Measurements from ENCODE around the gene FAAP20.

FAAP20 gene

DNA sequence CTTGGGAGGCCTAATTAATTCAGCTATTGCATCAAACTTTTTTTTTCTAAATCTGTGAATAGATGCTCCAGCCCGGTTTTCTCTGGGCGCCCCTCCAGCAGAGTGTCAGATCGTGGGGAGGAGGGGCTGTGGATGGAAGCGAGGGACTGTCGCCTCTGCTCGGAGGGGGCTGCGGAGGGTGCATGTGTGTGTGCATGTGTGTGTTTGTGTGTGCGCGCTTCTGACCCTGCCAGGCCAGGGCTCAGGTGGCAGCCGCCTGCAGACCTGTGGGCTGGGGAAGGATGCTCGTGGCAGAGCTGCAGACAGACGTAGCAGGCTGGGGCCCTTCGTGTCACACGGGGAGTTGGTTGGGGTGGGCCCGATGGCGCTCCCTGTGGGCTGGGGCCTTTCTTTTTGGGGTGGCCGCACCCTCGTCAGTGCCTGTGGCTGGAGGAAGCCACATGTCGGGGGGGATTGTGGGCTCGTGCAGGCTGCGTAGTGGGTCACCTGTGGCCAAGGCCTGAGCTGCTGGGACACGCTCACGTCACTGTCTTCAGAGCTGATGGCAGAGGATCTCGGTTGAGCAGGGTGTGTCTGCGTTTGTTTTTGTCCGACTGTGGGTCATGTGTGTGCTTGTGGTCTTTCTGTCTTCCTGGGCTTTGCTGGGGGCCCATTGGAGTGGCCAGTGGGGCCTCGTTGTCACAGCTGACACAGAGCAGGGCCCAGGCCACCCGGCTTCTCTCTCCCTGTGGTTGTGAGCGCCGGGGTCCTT, 36.4 kb upstream of the FAAP20 start:
- in situ Hi-C loops (cut with MboI; ENCODE audit: low sequenced_read_pairs), result no loop called here

DNA sequence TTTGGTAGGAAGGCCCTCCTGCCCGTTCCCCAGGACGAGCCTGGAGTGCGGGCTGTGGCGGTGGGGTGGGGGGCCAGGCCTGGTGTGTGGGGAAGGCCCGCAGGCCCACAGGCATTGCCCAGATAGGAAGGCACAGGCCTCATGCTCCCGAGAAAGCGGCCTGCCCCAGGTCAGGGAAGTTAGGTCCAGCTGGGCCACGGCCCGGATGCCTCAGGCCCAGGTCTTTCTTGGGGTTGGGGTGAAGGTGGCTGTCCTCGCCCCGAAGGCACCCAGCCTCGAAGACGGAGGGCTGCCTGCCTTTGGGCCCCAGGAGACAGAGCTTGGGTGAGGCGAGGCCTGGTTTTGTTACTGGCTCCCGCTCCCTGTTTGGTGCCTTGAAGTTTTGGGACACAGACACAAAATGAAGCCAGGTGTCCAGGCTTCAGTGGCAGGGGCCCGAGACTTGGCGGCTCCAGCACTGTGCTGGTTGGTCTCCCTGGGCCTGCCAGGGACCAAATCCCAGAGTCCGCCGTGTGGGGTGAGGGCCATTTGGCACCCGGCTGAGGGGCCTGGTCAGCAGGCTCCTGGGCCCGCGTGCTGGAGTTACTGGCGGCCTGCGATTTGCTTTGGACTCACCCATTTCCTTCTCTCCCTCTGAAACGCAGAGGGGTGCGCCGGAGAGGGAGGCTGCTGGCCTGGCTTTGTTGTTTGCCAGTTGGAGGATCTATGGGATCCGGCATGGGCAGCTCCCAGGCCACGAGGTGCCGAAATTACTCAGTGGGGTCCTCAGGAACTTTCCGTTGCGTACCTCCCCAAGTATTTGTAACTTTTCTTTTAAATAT, 35.5 kb upstream of the FAAP20 start:
- in situ Hi-C loops (cut with MboI; ENCODE audit: low sequenced_read_pairs), result loop anchor here (10.0 kb wide), 1 partner anchor 85 kb away; no protein-coding TSS in a partner anchor

DNA sequence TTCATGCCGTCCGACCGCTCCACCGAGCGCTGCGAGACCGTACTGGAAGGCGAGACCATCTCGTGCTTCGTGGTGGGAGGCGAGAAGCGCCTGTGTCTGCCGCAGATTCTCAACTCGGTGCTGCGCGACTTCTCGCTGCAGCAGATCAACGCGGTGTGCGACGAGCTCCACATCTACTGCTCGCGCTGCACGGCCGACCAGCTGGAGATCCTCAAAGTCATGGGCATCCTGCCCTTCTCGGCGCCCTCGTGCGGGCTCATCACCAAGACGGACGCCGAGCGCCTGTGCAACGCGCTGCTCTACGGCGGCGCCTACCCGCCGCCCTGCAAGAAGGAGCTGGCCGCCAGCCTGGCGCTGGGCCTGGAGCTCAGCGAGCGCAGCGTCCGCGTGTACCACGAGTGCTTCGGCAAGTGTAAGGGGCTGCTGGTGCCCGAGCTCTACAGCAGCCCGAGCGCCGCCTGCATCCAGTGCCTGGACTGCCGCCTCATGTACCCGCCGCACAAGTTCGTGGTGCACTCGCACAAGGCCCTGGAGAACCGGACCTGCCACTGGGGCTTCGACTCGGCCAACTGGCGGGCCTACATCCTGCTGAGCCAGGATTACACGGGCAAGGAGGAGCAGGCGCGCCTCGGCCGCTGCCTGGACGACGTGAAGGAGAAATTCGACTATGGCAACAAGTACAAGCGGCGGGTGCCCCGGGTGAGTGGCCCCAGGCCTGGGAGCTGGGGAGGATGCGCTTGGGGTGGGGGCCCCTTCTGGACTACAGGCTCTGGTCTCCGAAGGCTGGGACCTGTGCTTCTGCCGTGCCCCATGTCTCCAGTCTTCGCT, 34.7 kb upstream of the FAAP20 start:
- in situ Hi-C loops (cut with MboI; ENCODE audit: low sequenced_read_pairs), result loop anchor here (10.0 kb wide), 1 partner anchor 86 kb away; no protein-coding TSS in a partner anchor

DNA sequence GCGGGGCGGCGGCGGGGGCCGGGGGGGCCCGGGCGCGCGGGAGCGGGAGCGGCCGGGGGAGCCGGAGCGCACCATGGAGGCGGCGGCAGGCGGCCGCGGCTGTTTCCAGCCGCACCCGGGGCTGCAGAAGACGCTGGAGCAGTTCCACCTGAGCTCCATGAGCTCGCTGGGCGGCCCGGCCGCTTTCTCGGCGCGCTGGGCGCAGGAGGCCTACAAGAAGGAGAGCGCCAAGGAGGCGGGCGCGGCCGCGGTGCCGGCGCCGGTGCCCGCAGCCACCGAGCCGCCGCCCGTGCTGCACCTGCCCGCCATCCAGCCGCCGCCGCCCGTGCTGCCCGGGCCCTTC, 34.1 kb upstream of the FAAP20 start:
- in situ Hi-C loops (cut with MboI; ENCODE audit: low sequenced_read_pairs), result loop anchor here (10.0 kb wide), 1 partner anchor 86 kb away; no protein-coding TSS in a partner anchor

DNA sequence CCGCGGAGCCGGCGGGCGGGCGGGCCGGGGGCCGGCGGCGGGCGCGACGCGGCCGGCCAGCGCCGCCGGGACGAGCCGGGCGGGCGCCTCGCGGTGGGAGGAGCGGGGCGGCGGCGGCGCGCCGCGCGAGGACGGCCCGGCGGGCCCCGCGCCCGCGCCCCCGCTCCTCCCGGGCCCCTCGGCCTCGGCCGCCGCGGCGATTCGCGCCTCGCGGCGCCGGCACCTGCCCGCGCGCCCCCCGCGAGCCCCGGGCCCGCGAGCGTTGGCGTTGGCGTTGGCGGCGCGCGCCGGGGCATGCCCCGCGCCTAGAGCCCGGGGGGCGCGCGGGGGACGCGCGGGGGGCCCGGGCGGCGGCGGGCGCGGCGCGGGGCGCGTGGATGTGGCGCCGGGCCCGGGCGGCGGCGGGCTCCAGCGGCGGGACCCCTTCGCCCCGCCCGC, 33.6 kb upstream of the FAAP20 start, which contains the start of gene SKI:
SKI (plus strand) TSS at position 163 of the 438 bp plus-strand sequence. CDS start 448 bp downstream, outside the sequence.
- in situ Hi-C loops (cut with MboI; ENCODE audit: low sequenced_read_pairs), result loop anchor here (10.0 kb wide), 1 partner anchor 87 kb away; no protein-coding TSS in a partner anchor

DNA sequence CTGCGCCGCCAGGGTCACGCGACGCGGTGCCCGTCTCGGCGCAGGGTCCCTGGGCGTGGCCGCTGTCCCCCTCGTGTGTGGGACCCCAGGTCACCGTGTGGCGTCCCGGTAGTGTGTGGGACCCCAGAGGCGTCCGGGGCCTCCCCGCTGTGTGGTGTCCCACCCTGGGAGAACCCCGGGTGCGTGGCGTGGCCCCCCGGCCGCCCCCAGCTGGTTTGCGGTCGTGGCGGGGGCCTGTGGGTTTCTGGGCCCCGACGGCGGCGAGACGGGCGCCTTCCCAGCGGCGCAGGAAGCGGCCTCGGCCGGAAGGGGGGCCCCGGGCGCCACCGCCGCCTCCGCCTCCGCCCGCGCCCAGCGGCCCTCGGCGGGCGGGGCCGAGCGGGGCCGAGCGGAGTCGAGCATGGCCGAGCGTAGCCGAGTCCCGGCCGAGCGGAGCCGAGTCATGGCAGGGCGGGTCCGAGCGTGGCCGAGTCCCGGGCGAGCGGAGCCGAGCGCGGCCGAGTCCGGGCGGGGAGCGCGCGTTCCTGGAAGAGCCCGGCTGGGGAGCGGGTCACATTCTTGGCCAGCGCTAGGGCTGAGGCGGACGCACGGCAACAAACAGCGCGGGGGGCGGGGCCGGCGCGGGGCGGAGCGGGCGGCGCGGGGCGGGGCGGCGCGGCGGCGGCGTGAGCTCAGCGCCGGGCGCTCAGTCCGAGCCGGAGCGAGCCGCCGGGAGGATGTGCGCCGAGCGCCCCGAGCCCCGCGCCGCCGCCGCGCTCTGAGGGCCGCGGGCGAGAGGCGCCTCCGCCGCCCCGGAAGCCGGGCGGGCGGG, 33.0 kb upstream of the FAAP20 start:
- in situ Hi-C loops (cut with MboI; ENCODE audit: low sequenced_read_pairs), result loop anchor here (10.0 kb wide), 1 partner anchor 87 kb away; no protein-coding TSS in a partner anchor

DNA sequence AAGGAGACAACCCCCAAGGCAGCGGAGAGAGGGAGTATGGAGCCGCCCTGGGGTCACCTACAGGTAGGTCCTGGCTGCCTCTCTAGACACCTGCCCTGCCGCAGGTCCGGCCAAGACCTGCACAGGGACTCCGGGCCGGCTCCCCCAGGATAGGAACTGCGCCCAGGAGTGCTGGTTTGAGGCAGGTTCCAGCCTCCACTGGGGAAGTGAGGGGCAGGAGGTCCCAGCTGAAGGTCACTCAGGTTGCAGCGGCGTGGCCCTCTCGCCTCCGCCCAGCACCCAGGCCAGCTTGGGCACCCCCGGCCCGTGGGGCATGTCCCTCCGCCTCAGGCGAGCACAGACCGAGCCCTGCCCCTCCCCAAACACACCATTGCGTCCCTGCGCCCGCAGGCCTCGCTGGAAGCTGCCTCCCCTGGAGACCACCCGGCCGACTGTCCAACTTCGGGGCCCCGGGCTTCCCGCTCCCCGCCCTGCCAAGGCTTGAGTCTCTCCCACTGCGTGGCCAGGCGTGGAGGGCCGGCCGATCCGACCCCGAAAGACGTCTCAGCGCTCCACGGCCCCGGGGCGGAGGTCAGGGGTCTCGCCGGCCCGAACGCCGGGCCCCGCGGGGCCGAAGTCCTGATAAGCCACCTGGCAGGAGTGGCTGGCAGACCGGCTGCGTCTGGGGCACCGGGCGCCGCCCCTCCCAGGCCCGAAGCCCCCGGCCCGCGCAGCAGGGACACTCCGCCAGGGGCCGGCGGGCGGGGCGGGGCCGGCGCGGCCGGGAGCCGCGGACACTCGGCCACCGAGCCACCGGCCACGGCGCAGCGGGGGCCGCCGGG, 32.2 kb upstream of the FAAP20 start:
- in situ Hi-C loops (cut with MboI; ENCODE audit: low sequenced_read_pairs), result loop anchor here (10.0 kb wide), 1 partner anchor 88 kb away; no protein-coding TSS in a partner anchor

DNA sequence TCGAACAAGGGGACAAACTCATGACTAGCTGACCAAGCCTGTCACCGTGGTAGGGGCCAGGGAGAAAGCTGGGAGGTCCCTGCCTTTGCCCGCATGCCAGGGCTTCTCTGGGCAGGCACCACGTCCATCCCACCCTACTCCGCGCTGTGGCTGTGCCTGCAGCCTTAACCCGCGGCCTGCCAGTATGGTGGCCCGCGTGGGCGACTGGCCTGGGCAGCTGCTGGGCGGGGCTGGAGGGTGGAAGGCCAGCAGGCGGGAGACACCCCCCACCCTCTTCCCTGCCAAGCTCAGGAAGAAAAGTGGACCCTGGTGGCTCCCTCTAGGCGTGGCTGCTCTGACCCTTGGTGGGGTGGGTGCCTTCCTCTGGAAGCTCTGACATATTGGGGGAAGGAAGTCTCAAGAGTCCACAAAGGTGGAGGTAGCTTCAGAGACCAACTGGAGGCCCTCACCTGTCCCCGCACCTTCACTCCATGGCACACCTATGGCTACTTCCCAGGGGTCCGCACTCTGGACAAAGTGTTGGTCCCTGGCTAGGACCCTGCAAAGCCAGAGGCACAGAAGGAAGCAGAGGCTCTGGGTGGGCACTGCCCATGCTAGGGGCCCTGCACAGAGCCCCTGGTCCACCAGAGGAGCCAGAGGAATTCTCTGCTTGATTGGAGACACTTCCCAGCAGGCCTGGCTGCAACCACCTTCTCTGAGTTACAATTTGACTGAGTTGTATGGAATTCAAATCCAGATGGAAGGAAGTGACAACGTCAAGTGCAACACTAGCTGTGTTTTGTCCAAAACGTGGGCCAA, 30.3 kb upstream of the FAAP20 start:
- in situ Hi-C loops (cut with MboI; ENCODE audit: low sequenced_read_pairs), result loop anchor here (10.0 kb wide), 1 partner anchor 90 kb away; no protein-coding TSS in a partner anchor

DNA sequence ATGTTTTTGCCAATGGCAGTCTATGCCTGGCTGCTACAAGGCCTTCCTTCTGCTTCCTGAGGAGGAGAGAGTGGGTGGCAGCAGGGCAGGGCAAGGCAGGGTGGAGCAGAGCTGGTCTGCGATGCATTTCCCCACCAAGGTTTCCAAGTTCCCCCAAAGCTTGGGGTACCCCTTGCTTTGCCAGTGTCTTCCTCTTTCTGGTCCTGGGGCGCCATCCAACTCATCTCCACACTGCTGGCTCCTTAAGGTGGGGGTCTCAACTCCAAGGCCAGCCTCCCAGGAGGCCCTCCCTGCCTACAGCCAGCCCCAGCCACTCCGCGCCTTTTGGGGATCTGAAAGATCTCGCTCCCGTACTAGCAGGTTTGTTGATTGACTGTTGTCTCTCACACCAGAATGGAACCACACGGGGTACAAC, 29.6 kb upstream of the FAAP20 start:
- in situ Hi-C loops (cut with MboI; ENCODE audit: low sequenced_read_pairs), result loop anchor here (10.0 kb wide), 1 partner anchor 91 kb away; no protein-coding TSS in a partner anchor

DNA sequence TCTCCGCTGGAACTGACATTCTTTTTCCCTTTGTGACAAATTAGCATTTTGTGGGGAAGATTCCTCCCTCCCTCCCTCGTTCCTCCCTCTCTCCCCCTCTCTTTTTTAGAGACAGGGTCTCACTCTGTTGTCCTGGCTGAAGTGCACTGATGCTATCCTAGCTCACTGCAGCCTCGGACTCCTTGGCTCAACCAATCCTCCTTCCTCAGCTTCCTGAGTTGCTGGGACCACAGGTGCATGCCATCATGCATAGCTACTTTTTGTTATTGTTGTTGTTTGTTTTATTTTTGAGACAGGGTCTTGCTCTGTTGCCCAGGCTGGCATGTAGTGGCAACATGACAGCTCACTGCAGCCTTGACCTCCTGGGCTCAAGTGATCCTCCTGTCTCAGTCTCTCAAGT, 26.7 kb upstream of the FAAP20 start:
- in situ Hi-C loops (cut with MboI; ENCODE audit: low sequenced_read_pairs), result loop anchor here (10.0 kb wide), 1 partner anchor 94 kb away; no protein-coding TSS in a partner anchor

DNA sequence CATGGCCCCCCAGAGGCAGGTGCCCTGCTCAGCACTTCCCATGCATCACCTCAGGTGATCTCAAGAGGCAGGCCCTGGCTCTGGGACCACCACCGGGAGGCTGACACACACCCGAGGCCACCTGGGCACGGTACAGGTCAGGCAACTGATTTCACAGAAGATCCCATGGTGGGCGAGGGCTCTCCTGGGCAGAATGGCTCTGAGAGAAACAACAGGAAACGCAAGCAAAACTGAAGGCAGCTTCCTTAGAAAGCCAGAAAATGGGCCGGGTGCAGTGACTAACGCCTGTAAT, 22.1 kb upstream of the FAAP20 start:
- in situ Hi-C loops (cut with MboI; ENCODE audit: low sequenced_read_pairs), result no loop called here

DNA sequence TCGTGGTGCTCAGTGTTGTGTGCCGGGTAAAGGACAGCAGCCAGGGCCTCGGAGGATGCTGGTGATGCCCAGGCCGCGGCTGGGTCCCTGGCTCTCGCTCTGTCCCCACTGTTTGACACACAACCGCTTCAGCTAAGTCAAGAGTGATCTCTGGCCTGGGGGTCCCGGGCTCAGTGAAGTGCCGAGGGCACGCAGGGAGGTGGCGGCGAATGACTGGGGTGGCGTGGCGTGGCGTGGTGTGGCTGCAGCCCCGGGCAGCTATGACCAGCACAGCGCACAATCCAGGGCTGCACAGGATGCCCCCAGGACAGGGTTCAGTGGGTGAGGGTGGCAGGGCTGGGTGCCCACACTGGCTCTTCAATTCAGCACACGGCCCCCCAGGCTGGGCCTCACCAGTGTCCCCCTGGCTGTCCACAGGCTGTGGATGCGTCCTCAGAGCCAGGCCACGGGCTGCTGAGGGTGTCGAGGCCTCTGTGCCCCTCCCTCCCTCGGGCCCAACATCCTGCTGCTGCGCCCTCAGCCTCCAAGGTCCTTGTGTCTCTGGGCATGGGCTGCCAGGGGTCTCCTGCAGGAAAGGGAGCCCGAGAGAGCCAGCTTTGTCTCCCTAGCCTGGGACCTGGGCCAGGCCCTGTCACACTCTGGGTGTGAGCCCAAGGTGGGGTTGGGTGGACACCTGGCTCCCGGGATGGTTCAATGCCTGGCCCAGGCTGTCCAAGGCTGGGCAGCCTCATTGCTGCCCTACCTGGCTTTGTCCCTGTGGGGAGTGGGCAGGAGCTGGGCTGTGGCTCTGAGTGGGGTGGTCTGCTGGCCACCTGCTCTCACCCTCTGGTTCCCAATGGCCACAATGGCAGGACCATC, 21.6 kb upstream of the FAAP20 start:
- in situ Hi-C loops (cut with MboI; ENCODE audit: low sequenced_read_pairs), result no loop called here

DNA sequence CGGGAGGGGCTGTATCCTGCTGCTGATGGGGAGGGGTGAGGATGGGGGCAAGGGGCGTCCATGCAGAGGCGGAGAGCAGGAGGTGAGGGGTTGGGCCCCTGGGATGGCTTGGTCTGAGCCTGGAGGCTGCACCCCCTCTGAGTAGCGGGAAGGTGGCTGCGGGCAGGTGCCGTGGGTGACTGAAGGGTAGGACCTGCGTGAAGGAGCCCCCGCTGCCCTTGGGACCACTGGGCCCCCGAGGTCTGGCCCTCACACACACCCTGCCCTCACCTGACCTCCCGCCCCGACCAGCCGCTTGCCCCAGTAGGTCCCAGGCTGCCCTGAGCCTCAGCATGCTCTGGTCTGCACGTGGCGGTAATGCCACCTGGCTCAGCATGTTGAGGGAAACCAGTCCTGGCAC, 20.8 kb upstream of the FAAP20 start:
- in situ Hi-C loops (cut with MboI; ENCODE audit: low sequenced_read_pairs), result no loop called here

DNA sequence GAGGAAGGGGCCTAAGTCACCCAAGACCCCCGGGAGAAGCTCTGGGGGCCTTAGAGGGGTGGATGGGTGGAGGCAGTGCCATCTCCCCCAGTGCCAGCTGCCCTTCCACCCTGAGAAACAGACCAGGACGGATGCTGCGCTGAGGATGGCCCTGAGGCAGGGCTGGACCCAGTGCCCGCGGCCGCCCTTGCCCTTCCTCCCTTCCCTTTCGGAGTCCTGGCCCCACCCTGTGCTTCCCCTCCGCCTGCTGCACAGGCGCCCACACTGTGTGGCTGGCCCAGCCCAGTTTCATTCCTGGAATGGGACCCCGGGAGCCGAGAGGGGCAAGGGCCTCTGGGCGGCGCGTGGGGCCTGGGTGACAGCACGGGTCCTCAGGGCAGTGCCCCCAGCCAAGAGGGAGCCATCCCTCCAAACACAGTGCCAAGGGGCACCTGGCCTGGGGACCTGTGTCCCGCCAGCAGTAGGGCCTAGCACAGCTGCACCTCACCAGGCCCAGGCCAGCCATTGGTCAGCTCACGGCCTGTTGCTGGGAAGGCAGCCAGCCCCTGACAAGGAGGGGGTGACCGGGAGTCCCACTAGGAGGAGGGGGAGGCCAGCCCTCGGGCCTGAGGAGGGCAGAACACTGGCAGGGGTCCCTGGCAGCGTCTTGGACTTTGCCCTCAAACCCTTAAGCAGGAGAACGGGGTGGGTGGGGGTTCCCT, 20.1 kb upstream of the FAAP20 start:
- in situ Hi-C loops (cut with MboI; ENCODE audit: low sequenced_read_pairs), result no loop called here

DNA sequence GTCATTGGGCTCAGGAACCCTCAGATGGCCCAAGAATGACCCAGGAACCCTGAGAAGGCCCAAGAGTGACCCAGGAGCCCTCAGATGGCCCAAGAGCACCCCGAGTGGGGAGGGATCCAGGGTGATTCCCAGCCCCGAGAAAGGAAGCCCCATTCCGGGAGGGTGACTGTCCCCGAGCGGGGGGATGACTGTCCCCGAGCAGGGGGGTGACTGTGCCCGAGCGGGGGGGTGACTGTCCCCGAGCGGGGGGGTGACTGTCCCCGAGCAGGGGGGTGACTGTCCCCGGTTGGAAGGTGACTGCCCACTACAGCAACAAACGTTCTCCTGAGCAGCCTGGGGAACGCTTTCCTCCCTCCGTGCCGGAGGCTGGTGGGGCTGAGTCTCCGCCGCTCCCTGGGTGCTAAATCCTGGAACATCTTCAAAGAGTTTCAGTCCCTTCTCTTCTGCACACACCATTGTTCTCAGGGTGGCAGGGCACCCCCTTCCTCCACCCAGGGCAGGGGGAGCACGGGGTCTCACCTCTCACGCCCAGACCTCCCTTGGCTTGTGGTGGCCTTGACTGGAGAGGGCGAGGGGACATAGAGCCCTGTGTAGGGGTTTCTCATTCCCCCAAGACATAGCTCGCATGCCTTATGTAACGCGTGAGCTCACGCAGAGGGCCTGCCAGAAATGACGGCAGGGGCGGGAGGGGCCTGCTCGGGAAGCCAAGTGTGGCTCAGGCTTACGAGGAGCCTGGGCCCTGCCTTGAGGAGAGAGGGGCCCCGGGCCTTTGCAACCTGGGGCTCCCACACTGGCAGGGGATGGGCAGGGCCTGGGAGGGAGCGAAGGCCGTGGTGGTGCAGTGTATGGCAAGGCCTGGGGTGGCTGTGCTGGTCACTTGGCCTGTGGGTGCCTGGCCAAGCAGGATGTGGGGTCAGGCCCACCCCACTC, 19.3 kb upstream of the FAAP20 start:
- in situ Hi-C loops (cut with MboI; ENCODE audit: low sequenced_read_pairs), result no loop called here

All from HL-60/S4 (cell line).